Fibroblast of villous mesenchyme (primary cell): ENCODE measurements around the gene TSPAN10. TPM values are rescaled to one million over a fixed set of nuclear protein-coding genes. Genes with fewer than 3 reads are reported as not detected.

Source experiments
- DNase-seq: peaks from one replicate; pipeline ENCODE4 v3.0.0-alpha.2; 2010; ENCODE audit warnings: low read depth
- H3K4me3 ChIP-seq: 2 replicates; pipeline ENCODE4 v1.5.1; 2011; ENCODE audit warnings: low read depth, mild to moderate bottlenecking, low read length
- CTCF ChIP-seq: IDR thresholded peaks from 2 replicates; pipeline ENCODE4 v1.5.1; 2012; ENCODE audit warnings: low read depth, mild to moderate bottlenecking, low read length; ENCODE audit not compliant: insufficient read depth
- total RNA-seq: library from RNA; depleted of rRNA; stranded (reverse); fragments of >200 nt; gene quantifications from 2 replicates; pipeline ENCODE4 v1.2.3, GENCODE V29; 2012

TSPAN10 gene
- total RNA-seq, 1 donor: 1.7 TPM

GRCh38 chr17:81686614-81687013 is 49.6 kb downstream of the TSPAN10 start:
- no peak overlapping the region for H3K4me3 ChIP-seq
- no peak for TF ChIP-seq CTCF
- no peak for DNase-seq

- no peak overlapping the region for H3K4me3 ChIP-seq
- no peak for DNase-seq
- no peak for TF ChIP-seq CTCF
These were observed 51.0 kb downstream of the TSPAN10 start for GRCh38 chr17:81687770-81688541.

GRCh38 chr17:81688616-81689015 is 51.6 kb downstream of the TSPAN10 start:
- DNase-seq: no peak
- no peak for TF ChIP-seq CTCF

GRCh38 chr17:81690066-81690465 is 53.1 kb downstream of the TSPAN10 start:
- no peak overlapping the region for H3K4me3 ChIP-seq

More at GRCh38 chr17:81688616-81689015, 51.6 kb downstream of the TSPAN10 start:
- H3K4me3 ChIP-seq: no peak overlapping the region

GRCh38 chr17:81690549-81690948 is 53.6 kb downstream of the TSPAN10 start:
- DNase-seq: no peak
- H3K4me3 ChIP-seq: no peak overlapping the region
- TF ChIP-seq CTCF: no peak

More at GRCh38 chr17:81690066-81690465, 53.1 kb downstream of the TSPAN10 start:
- no peak for TF ChIP-seq CTCF
- no peak for DNase-seq

GRCh38 chr17:81691196-81691595 is 54.2 kb downstream of the TSPAN10 start:
- no peak overlapping the region for H3K4me3 ChIP-seq
- no peak for TF ChIP-seq CTCF
- DNase-seq: no peak

- DNase-seq: no peak
These were observed 54.6 kb downstream of the TSPAN10 start for GRCh38 chr17:81691608-81692007.

More at GRCh38 chr17:81691608-81692007, 54.6 kb downstream of the TSPAN10 start:
- TF ChIP-seq CTCF: no peak
- H3K4me3 ChIP-seq: no peak overlapping the region
